ENCODE data around the gene AKAP8L. TPM values are rescaled to one million over a fixed set of nuclear protein-coding genes. Genes with fewer than 3 reads are reported as not detected.

AKAP8L gene
- total RNA-seq, 4 donors from 2014 or later: 56.3 to 188 (median 80.9) TPM

- no peak for TF ChIP-seq CTCF (IDR thresholded peaks at IDR 0.05; ENCODE audit: low read depth)
These were observed 17.4 kb upstream of the AKAP8L start for GRCh38 chr19:15436012-15436825.

GRCh38 chr19:15433519-15434069 is 14.8 kb upstream of the AKAP8L start:
- TF ChIP-seq CTCF (IDR thresholded peaks at IDR 0.05; ENCODE audit: low read depth): no peak

- no peak for TF ChIP-seq CTCF (IDR thresholded peaks at IDR 0.05; ENCODE audit: low read depth)
These were observed 14.1 kb upstream of the AKAP8L start for GRCh38 chr19:15432629-15433518.

- no peak for TF ChIP-seq CTCF (IDR thresholded peaks at IDR 0.05; ENCODE audit: low read depth)
These were observed 13.3 kb upstream of the AKAP8L start for GRCh38 chr19:15432018-15432494.

- no peak for TF ChIP-seq CTCF (IDR thresholded peaks at IDR 0.05; ENCODE audit: low read depth)
These were observed 12.7 kb upstream of the AKAP8L start for GRCh38 chr19:15431396-15432017.

GRCh38 chr19:15430526-15431120 is 11.8 kb upstream of the AKAP8L start:
- no peak for TF ChIP-seq CTCF (IDR thresholded peaks at IDR 0.05; ENCODE audit: low read depth)

Measured in subcutaneous adipose tissue (tissue), 4 donors.